Endothelial cell of umbilical vein (primary cell): ENCODE data around the gene GAPDH.

ENCODE experiments used
- EZH2 ChIP-seq: IDR thresholded peaks from 2 replicates; pipeline ENCODE4 v1.6.1; 2012; ENCODE audit warnings: borderline replicate concordance, low read depth, mild to moderate bottlenecking, moderate library complexity, low read length, inconsistent platforms; ENCODE audit not compliant: severe bottlenecking
- FOS ChIP-seq: IDR thresholded peaks from 2 replicates; pipeline ENCODE4 v1.6.1; 2011; ENCODE audit warnings: mild to moderate bottlenecking, low read length, moderate library complexity, borderline replicate concordance; ENCODE audit not compliant: insufficient read depth
- POLR2A ChIP-seq: IDR thresholded peaks from 2 replicates; pipeline ENCODE4 v1.6.1; 2012; ENCODE audit warnings: low read depth, mild to moderate bottlenecking, control low read depth, low read length
- POLR2AphosphoS5 ChIP-seq: IDR thresholded peaks from 2 replicates; pipeline ENCODE4 v1.6.1; 2012; ENCODE audit warnings: low read depth, mild to moderate bottlenecking, control low read depth, low read length, moderate library complexity; ENCODE audit not compliant: insufficient read depth
- TF ChIP-seq, protein P1 (sequence below), 2 donors: IDR thresholded peaks; 1 replicate in 1 of 2; 2 replicates in 1 of 2; pipeline ENCODE4 v1.5.1; 2011; ENCODE audit warnings: low read length in 2 of 2, mild to moderate bottlenecking in 2 of 2, moderate library complexity in 2 of 2, control low read depth in 1 of 2, inconsistent platforms in 1 of 2, low read depth in 1 of 2; ENCODE audit not compliant: insufficient read depth in 1 of 2; ENCODE audit errors: extremely low read depth in 1 of 2

DNA sequence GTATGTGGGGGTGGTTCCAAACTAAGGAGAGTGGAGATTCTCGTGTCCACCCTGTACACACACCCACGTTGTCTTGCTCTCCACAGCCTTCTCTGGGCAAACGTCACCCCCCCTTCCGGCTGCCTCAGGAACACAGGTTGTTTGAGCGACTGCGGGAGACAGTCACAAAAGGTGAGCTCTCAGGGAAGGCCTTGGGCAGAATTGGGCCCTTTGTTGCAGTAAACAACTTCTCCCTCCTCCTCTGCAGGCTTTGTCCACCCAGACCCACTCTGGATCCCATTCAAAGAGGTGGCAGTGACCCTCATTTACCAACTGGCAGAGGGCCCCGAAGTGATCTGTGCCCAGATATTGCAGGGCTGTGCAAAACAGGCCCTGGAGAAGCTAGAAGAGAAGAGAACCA, 8.1 kb upstream of the GAPDH start:
- TF ChIP-seq EZH2 = no peak
- no peak for TF ChIP-seq FOS
- TF ChIP-seq, protein P1, sequence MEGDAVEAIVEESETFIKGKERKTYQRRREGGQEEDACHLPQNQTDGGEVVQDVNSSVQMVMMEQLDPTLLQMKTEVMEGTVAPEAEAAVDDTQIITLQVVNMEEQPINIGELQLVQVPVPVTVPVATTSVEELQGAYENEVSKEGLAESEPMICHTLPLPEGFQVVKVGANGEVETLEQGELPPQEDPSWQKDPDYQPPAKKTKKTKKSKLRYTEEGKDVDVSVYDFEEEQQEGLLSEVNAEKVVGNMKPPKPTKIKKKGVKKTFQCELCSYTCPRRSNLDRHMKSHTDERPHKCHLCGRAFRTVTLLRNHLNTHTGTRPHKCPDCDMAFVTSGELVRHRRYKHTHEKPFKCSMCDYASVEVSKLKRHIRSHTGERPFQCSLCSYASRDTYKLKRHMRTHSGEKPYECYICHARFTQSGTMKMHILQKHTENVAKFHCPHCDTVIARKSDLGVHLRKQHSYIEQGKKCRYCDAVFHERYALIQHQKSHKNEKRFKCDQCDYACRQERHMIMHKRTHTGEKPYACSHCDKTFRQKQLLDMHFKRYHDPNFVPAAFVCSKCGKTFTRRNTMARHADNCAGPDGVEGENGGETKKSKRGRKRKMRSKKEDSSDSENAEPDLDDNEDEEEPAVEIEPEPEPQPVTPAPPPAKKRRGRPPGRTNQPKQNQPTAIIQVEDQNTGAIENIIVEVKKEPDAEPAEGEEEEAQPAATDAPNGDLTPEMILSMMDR (IDR thresholded peaks at IDR 0.05; ENCODE audit: extremely low read depth in 1 of 2, insufficient read depth in 1 of 2, low read depth in 1 of 2, low read length in 2 of 2) = no peak
- no peak for TF ChIP-seq POLR2AphosphoS5
- TF ChIP-seq POLR2A = no peak
